Tibial nerve (tissue), 4 donors: ENCODE results near the gene AP2A2. TPM values are rescaled to one million over a fixed set of nuclear protein-coding genes. Genes with fewer than 3 reads are reported as not detected.

Source experiments
- DNase-seq, 2 donors: peaks; one replicate each; pipeline ENCODE4 v3.0.0-alpha.2; 2019; ENCODE audit warnings: low spot score in 2 of 2
- H3K27ac ChIP-seq, 4 donors: fragments of 200-600 bp; sonication (generic) in 3 of 4; one replicate each; pipeline ENCODE4 v1.5.1; 2017 to 2019; ENCODE audit warnings: mild to moderate bottlenecking in 1 of 4
- H3K27me3 ChIP-seq, 2 donors: fragments of 200-600 bp; sonication (generic) in 1 of 2; one replicate each; pipeline versions ENCODE4 v1.5.1 to v1.6.0; 2017 to 2019
- H3K36me3 ChIP-seq, 3 donors: fragments of 200-600 bp; sonication (generic); one replicate each; pipeline ENCODE4 v1.5.1; 2018 to 2019
- H3K4me1 ChIP-seq, 4 donors: fragments of 200-600 bp; sonication (generic) in 3 of 4; one replicate each; pipeline ENCODE4 v1.5.1; 2017 to 2019
- H3K4me3 ChIP-seq, 4 donors: fragments of 200-600 bp; sonication (generic) in 3 of 4; one replicate each; pipeline ENCODE4 v1.5.1; 2017 to 2019; ENCODE audit warnings: mild to moderate bottlenecking in 1 of 4, moderate library complexity in 1 of 4
- H3K9me3 ChIP-seq, 4 donors: fragments of 200-600 bp; sonication (generic) in 3 of 4; one replicate each; pipeline ENCODE4 v1.5.1; 2017 to 2019
- CTCF ChIP-seq, 5 experiments: fragments of 200-600 bp in 3 of 5; fragments of 450-650 bp in 2 of 5; sonication (generic) in 3 of 5; IDR thresholded peaks; one replicate each; pipeline ENCODE4 v1.5.1; 2016 to 2019; ENCODE audit warnings: antibody characterized with exemption in 5 of 5, mild to moderate bottlenecking in 3 of 5, moderate library complexity in 2 of 5
- EP300 ChIP-seq, 2 donors: sonication (generic); formaldehyde crosslinking; IDR thresholded peaks; one replicate each; pipeline ENCODE4 v1.6.1; 2017; ENCODE audit warnings: antibody characterized with exemption in 2 of 2, mild to moderate bottlenecking in 1 of 2
- POLR2A ChIP-seq, 2 donors: fragments of 450-650 bp; IDR thresholded peaks; one replicate each; pipeline ENCODE4 v1.6.1; 2017; ENCODE audit warnings: antibody characterized with exemption in 2 of 2, mild to moderate bottlenecking in 2 of 2, moderate library complexity in 2 of 2
- WGBS, 2 donors: methylation state at CpG; one replicate each; pipeline ENCODE4 v1.1.5; 2018; 5-methylcytosine and 5-hydroxymethylcytosine counted together
- total RNA-seq, 4 donors: library from RNA; depleted of rRNA; stranded (reverse); fragments of >200 nt; gene quantifications; one replicate each; pipeline ENCODE4 v1.1.0, GENCODE V29; 2016

The AP2A2 gene
- total RNA-seq, 4 donors from 2014 or later: 70.8 to 136 (median 90.3) TPM

- Histone ChIP-seq H3K36me3 (no peaks in the 10 kb centered on the region), H3K4me1 (no peaks in the 10 kb centered on the region), H3K27me3 (peaks cover 0 to 67% of the 10 kb centered on the region in 2 donors), H3K9me3 (no peaks in the 10 kb centered on the region), H3K4me3 (no peak overlapping the region), H3K27ac (no peak overlapping the region)
- TF ChIP-seq POLR2A (IDR thresholded peaks at IDR 0.05) (no peak), EP300 (IDR thresholded peaks at IDR 0.05) (no peak), CTCF (IDR thresholded peaks at IDR 0.05) (no peak)
- no peak for DNase-seq
- 73% methylated on average over 3 to 20 of the region's 32 CpGs for WGBS, 2 donors
Measured at GRCh38 chr11:1039481-1040427, 114.1 kb downstream of the AP2A2 start.

- TF ChIP-seq EP300 (IDR thresholded peaks at IDR 0.05): no peak
- TF ChIP-seq CTCF (IDR thresholded peaks at IDR 0.05): no peak
- TF ChIP-seq POLR2A (IDR thresholded peaks at IDR 0.05): no peak
- Histone ChIP-seq H3K4me1 (no peaks in the 10 kb centered on the region), H3K27me3 (peaks cover 0 to 66% of the 10 kb centered on the region in 2 donors), H3K27ac (no peak overlapping the region), H3K9me3 (no peaks in the 10 kb centered on the region), H3K4me3 (no peak overlapping the region), H3K36me3 (no peaks in the 10 kb centered on the region)
- 70 to 71% methylated on average over 12 to 15 of the region's 16 CpGs for whole genome bisulfite sequencing, 2 donors
- no peak for DNase-seq
Measured at GRCh38 chr11:1040428-1041148, 114.9 kb downstream of the AP2A2 start.

- Histone ChIP-seq H3K4me1 (no peaks in the 10 kb centered on the region), H3K36me3 (no peaks in the 10 kb centered on the region), H3K4me3 (no peak overlapping the region), H3K27ac (no peak overlapping the region), H3K27me3 (peaks cover 0 to 61% of the 10 kb centered on the region in 2 donors), H3K9me3 (no peaks in the 10 kb centered on the region)
- no peak for TF ChIP-seq EP300 (IDR thresholded peaks at IDR 0.05)
- TF ChIP-seq CTCF (IDR thresholded peaks at IDR 0.05): no peak
- no peak for TF ChIP-seq POLR2A (IDR thresholded peaks at IDR 0.05)
- 73 to 84% methylated on average over 5 of the region's 8 CpGs for WGBS, 2 donors
- no peak for DNase-seq
Measured at GRCh38 chr11:1041149-1041467, 115.4 kb downstream of the AP2A2 start.

- H3K4me3 ChIP-seq: no peak overlapping the region
- H3K9me3 ChIP-seq: no peaks in the 10 kb centered on the region
- TF ChIP-seq POLR2A (IDR thresholded peaks at IDR 0.05) (no peak), CTCF (IDR thresholded peaks at IDR 0.05) (no peak)
- DNase-seq: no peak
- no peaks in the 10 kb centered on the region for H3K4me1 ChIP-seq
- no peak overlapping the region for H3K27ac ChIP-seq
- H3K27me3 ChIP-seq: peaks cover 0 to 58% of the 10 kb centered on the region in 2 donors
- no peaks in the 10 kb centered on the region for H3K36me3 ChIP-seq
- WGBS, 2 donors: 77% methylated on average over 9 of the region's 9 CpGs; no CpG with 5 or more reads in 1 of the 2 donors
Measured at GRCh38 chr11:1041471-1041870, 115.8 kb downstream of the AP2A2 start.
